NCI-H1092 treated with DMSO at 0.1 percent for 48 hours (cell line): ENCODE results near the gene ACTRT1.

Experiments used
- DNase-seq: peaks from one replicate; lab custom pipeline; 2025; lab: John Stamatoyannopoulos, UW

ACTRT1 gene

DNA sequence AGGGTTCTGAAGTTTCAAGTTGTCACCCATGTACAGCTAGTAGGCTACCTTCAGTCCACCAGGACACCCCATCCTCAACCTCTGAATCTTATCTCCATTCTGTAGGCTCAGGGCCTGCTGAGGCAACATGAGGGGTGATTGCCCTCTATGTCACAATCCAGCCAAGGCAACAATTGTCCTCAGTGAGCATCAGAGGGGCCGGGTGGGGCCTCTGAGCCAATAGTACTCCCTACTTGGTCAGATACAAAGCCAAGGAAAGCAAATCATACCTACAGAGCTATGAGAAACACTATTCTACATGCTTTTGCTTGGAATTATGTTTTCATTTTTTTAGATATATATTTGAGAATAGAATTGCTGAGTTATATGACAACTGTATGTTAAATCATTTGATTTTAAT lies at the start of gene ACTRT1:
TSS of gene ACTRT1 (minus strand) at position 101 of the 400 bp plus-strand sequence. CDS start 197 bp downstream, outside the sequence.
- no peak for DNase-seq

DNA sequence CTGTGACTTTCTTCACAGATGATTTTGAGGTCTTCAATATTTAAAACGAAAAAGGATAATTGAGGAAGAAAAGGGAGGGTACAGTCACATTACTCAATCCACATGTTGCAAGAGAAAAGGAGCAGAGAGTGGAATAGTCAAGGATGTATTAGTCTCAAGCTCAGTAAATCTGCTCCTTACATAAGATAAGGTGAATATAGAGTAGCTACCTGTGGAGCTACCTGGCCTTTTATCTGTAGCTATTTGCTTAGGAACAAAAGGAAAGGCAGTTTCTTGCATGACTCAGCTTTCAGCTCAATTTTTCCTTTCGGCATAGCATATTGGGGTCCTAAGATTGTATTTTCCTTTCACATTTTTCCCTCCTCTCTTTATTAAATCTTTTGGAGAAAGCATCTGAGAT lies 26.3 kb upstream of the ACTRT1 start:
- DNase-seq = no peak

DNA sequence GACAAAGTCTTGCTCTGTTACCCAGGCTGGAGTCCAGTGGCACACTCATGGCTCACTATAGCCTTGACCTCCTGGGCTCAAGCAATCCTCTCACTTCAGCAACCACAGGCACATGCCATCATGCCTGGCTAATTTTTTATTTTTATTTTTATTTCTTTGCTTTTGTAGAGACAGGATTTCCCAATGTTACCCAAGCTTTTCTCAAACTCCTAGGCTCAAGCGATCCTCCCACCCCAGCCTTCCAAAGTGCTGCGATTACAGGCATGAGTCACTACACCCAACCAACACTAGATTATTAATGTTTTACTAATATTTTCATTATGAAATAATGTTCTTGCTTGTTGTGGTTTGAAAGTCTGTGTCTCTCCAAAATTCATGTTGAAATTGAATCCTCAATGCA lies 5.2 kb upstream of the ACTRT1 start:
- DNase-seq = no peak

DNA sequence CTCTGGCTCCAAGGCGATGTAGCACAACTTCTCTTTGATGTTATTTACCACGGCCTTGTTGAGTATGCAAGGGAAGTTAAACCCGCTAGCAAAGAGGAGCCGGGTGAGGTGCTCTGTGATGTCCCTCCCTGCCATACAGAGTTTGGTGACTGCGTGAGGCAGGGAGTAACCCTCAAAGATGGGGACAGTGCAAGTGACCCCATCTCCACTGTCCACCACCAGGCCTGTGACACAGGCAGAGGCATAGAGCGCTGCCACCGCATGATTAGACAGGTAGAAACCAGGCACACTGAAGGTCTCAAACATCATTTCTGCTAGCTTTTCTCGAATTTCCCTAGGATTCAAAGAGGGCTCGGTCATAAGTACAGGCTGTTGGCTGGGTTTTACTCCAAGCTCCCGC lies 677 bp downstream of the ACTRT1 start:
- no peak for DNase-seq

DNA sequence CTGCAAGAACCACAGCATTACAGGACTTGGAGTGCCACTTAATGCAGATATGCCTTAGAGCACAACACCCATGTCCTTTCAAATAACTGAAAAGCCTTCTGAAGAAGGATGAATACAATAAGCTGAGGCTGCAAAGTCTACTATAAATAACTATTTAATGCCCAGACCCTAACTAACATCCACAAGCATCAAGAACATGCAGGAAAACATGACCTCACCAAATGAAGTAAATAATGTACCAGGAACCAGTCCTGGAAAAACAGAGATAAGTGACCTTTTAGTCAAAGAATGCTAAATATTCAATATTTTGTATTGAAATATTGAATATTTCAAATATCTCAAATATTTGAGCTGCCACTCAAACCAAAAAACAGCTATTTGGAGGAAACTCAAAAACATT lies 16.9 kb downstream of the ACTRT1 start:
- DNase-seq = no peak

DNA sequence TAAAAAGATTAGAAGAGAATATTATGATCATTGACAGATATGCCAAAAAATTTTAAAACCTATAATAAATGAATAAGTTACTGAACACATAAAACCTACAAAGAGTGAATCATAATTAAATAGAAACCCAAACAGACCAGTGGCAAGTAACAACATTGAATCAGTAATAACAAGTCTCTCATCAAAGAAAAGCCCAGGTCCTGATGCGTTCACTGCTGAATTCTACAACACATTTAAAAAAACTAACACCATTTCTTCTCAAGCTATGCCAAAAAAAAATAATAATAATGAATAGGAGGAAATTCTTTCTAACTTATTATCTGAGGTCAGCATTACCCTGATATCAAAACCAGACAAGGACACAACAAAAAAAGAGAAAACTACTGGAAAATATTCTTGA lies 30.6 kb downstream of the ACTRT1 start:
- DNase-seq = no peak

DNA sequence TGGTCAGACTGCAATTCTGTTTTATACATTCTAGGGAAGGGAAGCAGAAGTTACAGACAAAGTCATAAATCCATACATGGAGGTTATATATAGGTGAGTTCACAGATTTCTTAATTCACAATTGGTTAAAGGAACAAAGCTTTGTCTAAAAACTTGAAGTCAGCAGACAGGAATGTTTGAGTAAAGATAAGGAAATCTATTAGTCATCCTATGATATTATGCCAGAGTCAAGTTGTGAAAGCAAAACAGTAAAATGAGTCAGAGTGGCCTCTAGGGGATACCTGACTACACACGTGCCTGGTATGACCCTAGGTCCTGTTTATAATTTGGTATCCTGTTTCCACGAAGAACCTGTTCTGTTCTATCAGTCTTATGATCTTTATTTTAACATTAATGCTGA lies 31.5 kb downstream of the ACTRT1 start:
- DNase-seq = no peak

DNA sequence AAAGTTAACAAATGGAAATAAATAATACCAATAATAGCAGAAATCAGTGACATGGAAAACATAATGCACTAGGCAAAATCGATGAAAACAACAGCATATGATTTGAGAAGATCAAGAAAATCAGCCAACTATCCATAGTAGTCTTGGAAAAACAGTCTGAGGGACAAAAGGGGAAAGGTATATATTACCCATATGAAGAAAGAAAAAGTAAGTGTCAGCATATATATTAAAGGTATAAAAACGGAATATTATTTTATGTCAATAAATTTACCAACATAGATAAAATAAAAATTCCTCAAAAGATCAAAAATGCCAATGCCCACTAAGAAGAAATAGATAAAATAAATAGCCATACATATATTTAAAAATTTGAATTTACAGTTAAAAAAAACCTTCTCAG lies 33.0 kb downstream of the ACTRT1 start:
- DNase-seq = no peak

DNA sequence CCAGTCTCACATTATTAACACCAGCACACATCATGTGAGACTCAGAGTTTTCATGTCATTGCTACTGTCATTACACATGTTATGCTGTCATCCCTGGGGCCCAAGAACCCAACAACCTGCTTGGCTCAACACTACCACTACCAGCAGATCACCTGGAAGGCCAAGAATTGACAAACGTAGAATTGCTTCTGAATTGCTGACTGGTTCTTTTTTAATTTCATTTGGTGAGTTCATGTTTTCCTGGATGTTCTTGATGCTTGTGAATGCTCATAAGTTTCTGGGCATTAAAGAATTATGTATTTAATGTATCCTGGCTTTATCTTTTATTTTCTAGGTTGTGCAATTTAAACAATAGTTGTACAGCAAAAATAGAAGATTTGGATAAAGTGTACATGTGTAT lies 40.2 kb downstream of the ACTRT1 start:
- DNase-seq = no peak

DNA sequence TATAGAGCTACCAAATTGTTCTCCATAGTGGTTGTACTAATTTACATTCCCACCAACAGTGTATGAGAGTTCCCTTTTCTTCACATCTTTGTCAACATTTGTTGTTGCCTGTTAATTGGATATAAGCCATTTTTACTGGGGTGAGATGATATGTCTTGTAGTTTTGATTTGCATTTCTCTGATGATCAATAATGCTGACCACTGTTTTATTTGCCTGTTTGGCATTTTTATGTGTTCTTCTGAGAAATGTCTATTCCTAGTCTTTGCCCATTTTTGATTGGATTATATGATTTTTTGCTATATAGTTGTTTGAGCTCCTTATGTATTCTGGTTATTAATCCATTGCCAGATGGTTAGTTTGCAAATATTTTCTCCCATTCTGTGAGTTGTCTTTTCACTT lies 44.3 kb downstream of the ACTRT1 start:
- DNase-seq = no peak
